ENCODE data around the gene RPRD1A.

- no peak for TF ChIP-seq POLR2AphosphoS5 (IDR thresholded peaks at IDR 0.05; ENCODE audit: borderline replicate concordance, low read depth, low read length)
- TF ChIP-seq EZH2 (IDR thresholded peaks at IDR 0.05): no peak
Measured at GRCh38 chr18:36047521-36047920, 19.8 kb downstream of the RPRD1A start.

Measured in SK-N-MC (cell line).